Sigmoid colon (tissue), 7 donors: ENCODE data around the gene AFAP1. TPM values are rescaled to one million over a fixed set of nuclear protein-coding genes. Genes with fewer than 3 reads are reported as not detected.

Source experiments
- DNase-seq: peaks from one replicate; pipeline ENCODE4 v3.0.0-alpha.2; 2019
- H3K27ac ChIP-seq, 4 donors: fragments of 200-600 bp; sonication (generic); one replicate each; pipeline ENCODE4 v1.5.1; 2016 to 2019; ENCODE audit warnings: mild to moderate bottlenecking in 1 of 4
- H3K27me3 ChIP-seq, 3 donors: fragments of 200-600 bp; sonication (generic); one replicate each; pipeline ENCODE4 v1.5.1; 2019; ENCODE audit warnings: mild to moderate bottlenecking in 1 of 3
- H3K36me3 ChIP-seq, 4 donors: fragments of 200-600 bp; sonication (generic); one replicate each; pipeline ENCODE4 v1.5.1; 2016 to 2019
- H3K4me1 ChIP-seq, 4 donors: fragments of 200-600 bp; sonication (generic); one replicate each; pipeline ENCODE4 v1.5.1; 2017 to 2019
- H3K4me3 ChIP-seq, 4 donors: fragments of 200-600 bp; sonication (generic); one replicate each; pipeline ENCODE4 v1.5.1; 2017 to 2019; ENCODE audit warnings: mild to moderate bottlenecking in 2 of 4, moderate library complexity in 1 of 4
- H3K9me3 ChIP-seq, 4 donors: fragments of 200-600 bp in 3 of 4; sonication (generic) in 3 of 4; one replicate each; pipeline versions ENCODE4 v1.5.1 to v1.6.1; 2013 to 2019
- EP300 ChIP-seq, 4 donors: sonication (generic); formaldehyde crosslinking; IDR thresholded peaks; one replicate each; pipeline ENCODE4 v1.6.1; 2017; ENCODE audit warnings: antibody characterized with exemption in 4 of 4
- POLR2A ChIP-seq, 2 donors: fragments of 450-650 bp; IDR thresholded peaks; one replicate each; pipeline ENCODE4 v1.6.1; 2016; ENCODE audit warnings: antibody characterized with exemption in 2 of 2, mild to moderate bottlenecking in 2 of 2, moderate library complexity in 2 of 2
- POLR2AphosphoS5 ChIP-seq, 4 donors: sonication (generic); formaldehyde crosslinking; IDR thresholded peaks; one replicate each; pipeline ENCODE4 v1.6.1; 2017; ENCODE audit warnings: antibody characterized with exemption in 4 of 4
- WGBS, 2 donors: extraction: QIAGEN DNeasy Blood & Tissue Kit; methylation state at CpG; one replicate each; pipeline ENCODE4 v1.1.7; 2013; 5-methylcytosine and 5-hydroxymethylcytosine counted together
- intact Hi-C: fragments of 100-400 bp; cut with DNase I; formaldehyde crosslinking; loops from one replicate; pipeline ENCODE4 v1.15.1; 2023
- polyA plus RNA-seq, 3 donors: library from polyadenylated mRNA; stranded (reverse); fragments of 200-250 nt; gene quantifications; one replicate each; pipeline ENCODE4 v1.2.3, GENCODE V29; 2013
- total RNA-seq, 4 donors: library from RNA; depleted of rRNA; stranded (reverse); fragments of >200 nt; gene quantifications; one replicate each; pipeline ENCODE4 v1.1.0, GENCODE V29; 2016
- TF ChIP-seq, protein P1 (sequence below), 4 experiments: fragments of 450-650 bp in 3 of 4; fragments of 200-600 bp in 1 of 4; IDR thresholded peaks; one replicate each; pipeline ENCODE4 v1.5.1; 2016 to 2019; ENCODE audit warnings: antibody characterized with exemption in 4 of 4, mild to moderate bottlenecking in 3 of 4, moderate library complexity in 2 of 4
- donor health status: healthy with polysubstance abuse.
- donor health status: Bipolar disorder and iron deficiency.
- donor health status: healthy.

The AFAP1 gene
- total and polyA plus RNA-seq, 7 donors, result 7.6 to 51.3 (median 24.0) TPM

DNA sequence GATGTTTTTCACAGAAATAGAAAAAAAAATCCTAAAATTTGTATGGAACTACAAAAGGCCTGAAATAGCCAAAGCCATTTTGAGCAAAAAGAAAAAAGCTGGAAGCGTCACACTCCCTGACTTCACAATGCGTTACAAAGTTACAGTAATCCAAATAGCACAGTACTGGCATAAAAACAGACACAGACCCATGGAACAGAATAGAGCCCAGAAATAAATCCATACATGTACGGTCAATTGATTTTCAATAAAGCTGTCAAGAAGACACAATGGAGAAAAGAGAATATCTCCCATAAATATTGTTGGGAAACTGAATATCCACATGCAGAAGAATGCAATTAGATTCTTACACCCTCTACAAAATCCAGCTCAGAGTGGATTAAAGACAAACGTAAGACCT lies 208.2 kb downstream of the AFAP1 start:
- 71 to 85% methylated on average over 4 of the region's 4 CpGs for WGBS, 2 donors
- H3K27me3 ChIP-seq, result no peaks in the 10 kb centered on the region
- no peak for DNase-seq
- TF ChIP-seq POLR2A (IDR thresholded peaks at IDR 0.05), result no peak
- TF ChIP-seq, protein P1, sequence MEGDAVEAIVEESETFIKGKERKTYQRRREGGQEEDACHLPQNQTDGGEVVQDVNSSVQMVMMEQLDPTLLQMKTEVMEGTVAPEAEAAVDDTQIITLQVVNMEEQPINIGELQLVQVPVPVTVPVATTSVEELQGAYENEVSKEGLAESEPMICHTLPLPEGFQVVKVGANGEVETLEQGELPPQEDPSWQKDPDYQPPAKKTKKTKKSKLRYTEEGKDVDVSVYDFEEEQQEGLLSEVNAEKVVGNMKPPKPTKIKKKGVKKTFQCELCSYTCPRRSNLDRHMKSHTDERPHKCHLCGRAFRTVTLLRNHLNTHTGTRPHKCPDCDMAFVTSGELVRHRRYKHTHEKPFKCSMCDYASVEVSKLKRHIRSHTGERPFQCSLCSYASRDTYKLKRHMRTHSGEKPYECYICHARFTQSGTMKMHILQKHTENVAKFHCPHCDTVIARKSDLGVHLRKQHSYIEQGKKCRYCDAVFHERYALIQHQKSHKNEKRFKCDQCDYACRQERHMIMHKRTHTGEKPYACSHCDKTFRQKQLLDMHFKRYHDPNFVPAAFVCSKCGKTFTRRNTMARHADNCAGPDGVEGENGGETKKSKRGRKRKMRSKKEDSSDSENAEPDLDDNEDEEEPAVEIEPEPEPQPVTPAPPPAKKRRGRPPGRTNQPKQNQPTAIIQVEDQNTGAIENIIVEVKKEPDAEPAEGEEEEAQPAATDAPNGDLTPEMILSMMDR (IDR thresholded peaks at IDR 0.05), result no peak
- no peak for TF ChIP-seq EP300 (IDR thresholded peaks at IDR 0.05)
- no peaks in the 10 kb centered on the region for H3K9me3 ChIP-seq
- intact Hi-C loops, result no loop called here
- no peak overlapping the region for H3K4me3 ChIP-seq
- H3K36me3 ChIP-seq, result no peaks in the 10 kb centered on the region
- H3K4me1 ChIP-seq, result no peaks in the 10 kb centered on the region
- no peak overlapping the region for H3K27ac ChIP-seq

DNA sequence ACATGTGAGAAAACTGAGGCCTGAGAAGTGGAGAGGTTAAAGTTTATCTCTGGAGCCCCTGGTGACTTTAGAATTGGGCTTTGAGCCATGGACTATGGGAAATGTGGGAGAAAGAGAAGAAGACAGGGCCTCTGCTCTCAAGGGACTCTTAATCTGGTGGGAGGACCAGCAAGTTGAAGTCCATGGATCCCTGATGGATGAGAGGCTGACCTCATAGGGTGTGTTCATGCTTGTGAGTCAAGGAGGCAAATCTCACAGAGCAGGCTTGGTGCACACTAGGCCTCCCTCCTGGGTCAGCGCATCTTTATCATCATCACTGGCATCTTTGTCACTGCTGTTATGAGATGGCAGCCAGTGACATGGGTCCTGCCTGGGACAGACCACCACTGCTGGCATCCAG lies 211.9 kb downstream of the AFAP1 start:
- no peak for DNase-seq
- H3K27me3 ChIP-seq, result no peaks in the 10 kb centered on the region
- no peaks in the 10 kb centered on the region for H3K4me1 ChIP-seq
- H3K4me3 ChIP-seq, result no peak overlapping the region
- no peaks in the 10 kb centered on the region for H3K9me3 ChIP-seq
- 98 to 100% methylated on average over 1 of the region's 1 CpG for WGBS, 2 donors
- intact Hi-C loops, result loop anchor here (10.0 kb wide), 1 partner anchor 753 kb away; no protein-coding TSS in a partner anchor
- no peak overlapping the region for H3K27ac ChIP-seq
- TF ChIP-seq, protein P1 (IDR thresholded peaks at IDR 0.05), result no peak
- TF ChIP-seq EP300 (IDR thresholded peaks at IDR 0.05) (no peak), POLR2AphosphoS5 (IDR thresholded peaks at IDR 0.05) (no peak), POLR2A (IDR thresholded peaks at IDR 0.05) (no peak)
- H3K36me3 ChIP-seq, result no peaks in the 10 kb centered on the region

DNA sequence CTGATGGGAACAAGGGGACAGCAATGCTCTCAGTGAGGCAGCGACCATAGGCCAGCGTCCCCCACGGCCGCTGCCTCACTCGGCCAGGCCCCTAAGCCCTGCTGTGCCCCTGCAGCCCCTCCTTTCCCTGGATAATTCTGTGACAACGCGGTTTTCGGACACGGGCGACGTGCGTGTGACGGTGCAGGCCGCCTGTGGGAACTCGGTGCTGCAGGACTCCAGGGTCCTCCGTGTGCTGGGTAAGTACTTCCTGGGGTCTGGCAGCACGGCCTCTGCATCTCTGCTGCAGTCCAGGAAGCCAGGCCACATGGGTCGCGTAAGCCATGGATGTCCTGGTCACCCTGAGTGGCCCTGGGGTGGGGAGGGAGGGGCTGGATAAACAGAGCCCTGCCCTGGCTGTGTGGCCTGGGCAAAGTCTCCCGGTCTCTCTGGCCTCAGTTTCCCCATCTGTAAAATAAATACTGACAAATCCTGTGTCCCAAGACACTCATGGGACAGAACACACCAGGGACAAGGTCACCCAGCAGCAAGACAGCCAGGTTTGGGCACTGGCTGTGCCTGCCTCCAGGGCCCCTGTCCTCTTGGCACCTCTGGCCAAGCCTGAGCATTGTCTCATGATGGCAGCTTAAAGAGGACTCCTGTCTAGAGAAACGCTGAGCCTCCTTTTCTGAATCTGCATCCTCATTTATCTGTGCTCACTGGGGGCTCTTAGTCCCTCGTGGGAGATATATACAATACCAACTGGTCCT lies 212.8 kb downstream of the AFAP1 start:
- WGBS, 2 donors, result 81 to 84% methylated on average over 22 of the region's 22 CpGs
- no peak for TF ChIP-seq POLR2A (IDR thresholded peaks at IDR 0.05)
- TF ChIP-seq, protein P1 (IDR thresholded peaks at IDR 0.05), result no peak
- TF ChIP-seq EP300 (IDR thresholded peaks at IDR 0.05), result no peak
- no peak for TF ChIP-seq POLR2AphosphoS5 (IDR thresholded peaks at IDR 0.05)
- no peak overlapping the region for H3K27ac ChIP-seq
- no peaks in the 10 kb centered on the region for H3K27me3 ChIP-seq
- H3K4me1 ChIP-seq, result no peaks in the 10 kb centered on the region
- no peaks in the 10 kb centered on the region for H3K9me3 ChIP-seq
- no peaks in the 10 kb centered on the region for H3K36me3 ChIP-seq
- no peak for DNase-seq
- intact Hi-C loops, result loop anchor here (10.0 kb wide), 1 partner anchor 752 kb away; no protein-coding TSS in a partner anchor
- no peak overlapping the region for H3K4me3 ChIP-seq

DNA sequence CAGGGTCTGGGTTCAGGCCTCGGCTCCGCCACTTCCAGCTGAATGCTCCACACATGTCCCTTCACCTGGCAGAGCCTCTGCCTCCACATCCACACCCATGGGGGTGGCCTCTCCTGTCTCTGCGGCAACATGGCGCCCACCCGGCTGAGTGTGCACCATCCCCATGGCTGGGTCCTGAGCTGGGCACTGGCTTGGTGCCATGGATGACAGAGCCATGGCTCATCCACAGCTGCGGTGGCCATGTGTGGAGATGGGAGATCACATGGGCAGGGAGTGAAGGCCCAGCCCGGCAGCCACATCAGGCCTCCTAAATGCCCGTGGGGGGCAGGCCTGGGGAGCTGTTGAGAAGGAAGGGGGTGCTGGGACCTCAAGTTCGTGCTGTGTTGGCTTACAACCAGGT lies 213.7 kb downstream of the AFAP1 start:
- Histone ChIP-seq H3K36me3 (no peaks in the 10 kb centered on the region), H3K27ac (no peak overlapping the region), H3K9me3 (no peaks in the 10 kb centered on the region), H3K4me3 (no peak overlapping the region), H3K4me1 (no peaks in the 10 kb centered on the region), H3K27me3 (no peaks in the 10 kb centered on the region)
- no peak for TF ChIP-seq EP300 (IDR thresholded peaks at IDR 0.05)
- TF ChIP-seq, protein P1 (IDR thresholded peaks at IDR 0.05), result no peak
- TF ChIP-seq POLR2AphosphoS5 (IDR thresholded peaks at IDR 0.05), result no peak
- TF ChIP-seq POLR2A (IDR thresholded peaks at IDR 0.05), result no peak
- 82 to 86% methylated on average over 9 of the region's 9 CpGs for WGBS, 2 donors
- DNase-seq, result no peak
- intact Hi-C loops, result loop anchor here (10.0 kb wide), 1 partner anchor 751 kb away; no protein-coding TSS in a partner anchor
